ENCODE measurements around the gene CCDC6. TPM values are rescaled to one million over a fixed set of nuclear protein-coding genes. Genes with fewer than 3 reads are reported as not detected.
"Not testable (repeated sequence)": the region's sequence is repeated elsewhere in the genome, so short reads cannot be mapped to it uniquely, and the experiment has no call there.

CCDC6 gene
- total RNA-seq, 4 donors from 2014 or later = 78.5 to 101 (median 92.1) TPM

GRCh38 chr10:59799421-59799820 lies 106.9 kb downstream of the CCDC6 start:
- no peaks in the 10 kb centered on the region for H3K27me3 ChIP-seq
- no peak for DNase-seq (ENCODE audit: low spot score in 2 of 2)
- TF ChIP-seq EP300 (IDR thresholded peaks at IDR 0.05) = no peak
- no peak for TF ChIP-seq POLR2AphosphoS5 (IDR thresholded peaks at IDR 0.05)
- TF ChIP-seq CTCF (IDR thresholded peaks at IDR 0.05) = no peak
- no peak for TF ChIP-seq POLR2A (IDR thresholded peaks at IDR 0.05)
- H3K4me1 ChIP-seq = no peaks in the 10 kb centered on the region
- peaks cover 62% of the 10 kb centered on the region for H3K36me3 ChIP-seq
- 83% methylated on average over 1 of the region's 1 CpG for WGBS
- no peaks in the 10 kb centered on the region for H3K9me3 ChIP-seq
- no peak overlapping the region for H3K4me3 ChIP-seq
- H3K27ac ChIP-seq = no peak overlapping the region

- no peaks in the 10 kb centered on the region for H3K9me3 ChIP-seq
- no peak overlapping the region for H3K4me3 ChIP-seq
- 50% methylated on average over 2 of the region's 2 CpGs for WGBS
- H3K4me1 ChIP-seq = no peaks in the 10 kb centered on the region
- no peak for TF ChIP-seq POLR2AphosphoS5 (IDR thresholded peaks at IDR 0.05)
- TF ChIP-seq POLR2A (IDR thresholded peaks at IDR 0.05) = no peak
- no peak for TF ChIP-seq EP300 (IDR thresholded peaks at IDR 0.05)
- TF ChIP-seq CTCF (IDR thresholded peaks at IDR 0.05) = no peak
- no peak for DNase-seq (ENCODE audit: low spot score in 2 of 2)
- H3K36me3 ChIP-seq = peaks cover 66% of the 10 kb centered on the region
- no peaks in the 10 kb centered on the region for H3K27me3 ChIP-seq
- no peak overlapping the region for H3K27ac ChIP-seq
These were observed 112.4 kb downstream of the CCDC6 start for GRCh38 chr10:59793919-59794318.

GRCh38 chr10:59792812-59793211 lies 113.5 kb downstream of the CCDC6 start:
- TF ChIP-seq EP300 (IDR thresholded peaks at IDR 0.05) = no peak
- no peak for TF ChIP-seq POLR2A (IDR thresholded peaks at IDR 0.05)
- no peak for TF ChIP-seq POLR2AphosphoS5 (IDR thresholded peaks at IDR 0.05)
- TF ChIP-seq CTCF (IDR thresholded peaks at IDR 0.05) = no peak
- Histone ChIP-seq H3K36me3 (peaks cover 64% of the 10 kb centered on the region), H3K4me1 (no peaks in the 10 kb centered on the region), H3K27ac (no peak overlapping the region), H3K27me3 (no peaks in the 10 kb centered on the region), H3K9me3 (no peaks in the 10 kb centered on the region), H3K4me3 (no peak overlapping the region)
- WGBS = 85% methylated on average over 13 of the region's 13 CpGs
- no peak for DNase-seq (ENCODE audit: low spot score in 2 of 2)

- WGBS = 66% methylated on average over 2 of the region's 2 CpGs
These were observed 114.8 kb downstream of the CCDC6 start for GRCh38 chr10:59791601-59792000.

GRCh38 chr10:59790080-59790479 lies 116.3 kb downstream of the CCDC6 start:
- not testable (repeated sequence) for H3K27me3 ChIP-seq; DNase-seq (ENCODE audit: low spot score in 2 of 2); H3K4me1 ChIP-seq; H3K4me3 ChIP-seq; H3K9me3 ChIP-seq; H3K27ac ChIP-seq
- H3K36me3 ChIP-seq = peaks cover 50% of the 10 kb centered on the region
- 75% methylated on average over 2 of the region's 2 CpGs for WGBS

More at GRCh38 chr10:59791601-59792000, 114.8 kb downstream of the CCDC6 start:
- H3K4me1 ChIP-seq = no peaks in the 10 kb centered on the region
- peaks cover 57% of the 10 kb centered on the region for H3K36me3 ChIP-seq
- H3K27ac ChIP-seq = no peak overlapping the region
- no peaks in the 10 kb centered on the region for H3K9me3 ChIP-seq
- no peak for TF ChIP-seq POLR2AphosphoS5 (IDR thresholded peaks at IDR 0.05)
- TF ChIP-seq EP300 (IDR thresholded peaks at IDR 0.05) = no peak
- TF ChIP-seq CTCF (IDR thresholded peaks at IDR 0.05) = no peak
- no peak for TF ChIP-seq POLR2A (IDR thresholded peaks at IDR 0.05)
- no peak overlapping the region for H3K4me3 ChIP-seq
- no peak for DNase-seq (ENCODE audit: low spot score in 2 of 2)
- H3K27me3 ChIP-seq = no peaks in the 10 kb centered on the region

- H3K27me3 ChIP-seq; H3K9me3 ChIP-seq; H3K4me3 ChIP-seq; DNase-seq (ENCODE audit: low spot score in 2 of 2); H3K27ac ChIP-seq; H3K4me1 ChIP-seq: not testable (repeated sequence)
- 81% methylated on average over 4 of the region's 5 CpGs for WGBS
- peaks cover 40% of the 10 kb centered on the region for H3K36me3 ChIP-seq
These were observed 117.4 kb downstream of the CCDC6 start for GRCh38 chr10:59788914-59789313.

- H3K36me3 ChIP-seq = peaks cover 21% of the 10 kb centered on the region
- not testable (repeated sequence) for DNase-seq (ENCODE audit: low spot score in 2 of 2); H3K4me3 ChIP-seq; H3K9me3 ChIP-seq; H3K27ac ChIP-seq; H3K27me3 ChIP-seq; H3K4me1 ChIP-seq
- 86% methylated on average over 7 of the region's 7 CpGs for WGBS
These were observed 119.3 kb downstream of the CCDC6 start for GRCh38 chr10:59787032-59787431.

- DNase-seq (ENCODE audit: low spot score in 2 of 2); H3K27me3 ChIP-seq; H3K4me3 ChIP-seq; H3K36me3 ChIP-seq; H3K4me1 ChIP-seq; H3K9me3 ChIP-seq; H3K27ac ChIP-seq: not testable (repeated sequence)
- WGBS = 95% methylated on average over 3 of the region's 3 CpGs
These were observed 120.9 kb downstream of the CCDC6 start for GRCh38 chr10:59785476-59785875.

All from suprapubic skin (tissue), 4 donors.